GM18951 (cell line): ENCODE data around the gene TMEM9.

Experiments
- POLR2A ChIP-seq: IDR thresholded peaks from 4 replicates; pipeline ENCODE4 v1.6.1; 2011; ENCODE audit warnings: mild to moderate bottlenecking; ENCODE audit not compliant: insufficient read length, insufficient read depth; ENCODE audit errors: extremely low read depth
- in situ Hi-C: fragments of 300-500 bp; cut with MboI; formaldehyde crosslinking; loops from one replicate; pipeline ENCODE4 v1.12.0; 2022; ENCODE audit warnings: low sequenced_read_pairs, mixed read lengths, inconsistent platforms; ENCODE audit not compliant: unreplicated experiment

Gene TMEM9

DNA sequence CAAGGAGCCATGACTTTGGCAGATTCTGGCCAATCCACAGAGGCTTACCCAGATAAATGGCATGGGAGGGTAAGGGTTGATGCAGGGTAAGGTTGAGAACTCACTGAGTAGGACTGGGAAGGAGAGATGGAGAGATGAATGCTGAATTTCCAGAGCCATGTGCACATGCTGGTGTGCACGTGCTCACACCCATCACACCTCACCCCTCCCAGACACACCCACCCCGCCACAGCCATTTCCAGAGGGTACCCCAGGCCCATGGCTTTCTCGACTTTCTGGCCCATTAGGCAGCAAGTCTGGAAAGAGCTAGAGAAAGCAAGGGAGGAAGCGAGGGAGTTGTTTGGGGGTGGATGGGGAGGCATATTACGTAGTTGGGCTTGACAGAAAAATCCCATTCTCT is 43.7 kb downstream of the TMEM9 start:
- in situ Hi-C loops = no loop called here
- TF ChIP-seq POLR2A = no peak

DNA sequence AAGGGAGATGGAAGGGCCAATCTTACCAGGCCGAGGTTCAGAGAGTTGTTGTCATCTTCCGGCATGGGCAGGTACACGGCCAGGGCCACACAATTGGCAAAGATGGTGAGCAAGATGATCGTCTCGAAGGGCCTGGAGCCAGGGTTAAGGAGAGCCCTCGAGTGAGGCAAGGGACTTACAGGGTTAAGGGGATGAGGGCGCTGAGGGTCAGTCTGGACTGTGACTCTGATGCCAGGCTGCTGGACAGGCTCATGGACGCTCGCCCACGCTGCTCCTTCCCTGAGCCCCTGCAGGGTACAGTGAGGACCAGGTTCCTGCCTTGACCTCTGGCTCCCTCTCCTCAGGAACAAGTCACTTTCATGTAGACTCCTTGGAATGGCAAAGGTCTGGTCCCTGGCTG is 44.1 kb downstream of the TMEM9 start:
- TF ChIP-seq POLR2A = no peak
- in situ Hi-C loops = no loop called here

DNA sequence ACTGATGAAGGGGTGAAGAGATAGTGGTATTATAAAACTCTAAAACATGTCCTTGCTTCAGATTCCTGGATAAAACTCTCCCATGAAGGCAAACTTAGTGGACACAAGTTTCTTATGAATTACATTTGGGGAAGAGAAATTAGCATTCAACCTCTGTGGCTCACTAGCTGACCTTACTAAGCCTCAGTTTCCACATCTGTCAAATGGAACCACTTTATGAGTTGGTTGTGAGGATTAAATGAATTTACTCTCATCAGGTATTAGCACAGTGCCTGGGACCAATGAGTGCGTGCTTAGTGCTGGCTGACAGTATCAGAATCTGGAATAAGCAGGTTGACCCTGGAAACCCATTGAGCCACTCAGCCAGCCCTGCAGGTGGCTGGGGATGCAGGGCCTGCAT is 44.6 kb downstream of the TMEM9 start:
- in situ Hi-C loops = no loop called here
- TF ChIP-seq POLR2A = no peak

DNA sequence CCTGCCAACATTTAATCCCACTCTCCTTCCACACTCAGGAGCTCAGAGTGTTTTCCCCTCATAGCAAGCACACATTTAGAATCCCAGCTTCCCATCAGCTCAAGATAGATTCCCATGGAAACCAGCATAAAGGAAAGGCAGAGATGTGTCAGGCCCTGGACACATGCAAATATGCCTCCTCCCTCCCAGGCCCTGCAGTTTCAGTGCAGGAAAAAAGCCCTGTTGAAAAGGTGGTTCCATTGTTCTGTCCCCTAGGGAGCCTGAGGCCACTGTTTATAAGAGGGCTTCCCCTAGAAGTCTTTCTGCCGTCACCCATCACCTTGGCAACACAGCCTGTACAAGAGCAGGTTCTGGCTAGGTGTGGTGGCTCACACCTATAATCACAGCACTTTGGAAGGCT is 45.7 kb downstream of the TMEM9 start:
- TF ChIP-seq POLR2A = no peak
- in situ Hi-C loops = no loop called here

DNA sequence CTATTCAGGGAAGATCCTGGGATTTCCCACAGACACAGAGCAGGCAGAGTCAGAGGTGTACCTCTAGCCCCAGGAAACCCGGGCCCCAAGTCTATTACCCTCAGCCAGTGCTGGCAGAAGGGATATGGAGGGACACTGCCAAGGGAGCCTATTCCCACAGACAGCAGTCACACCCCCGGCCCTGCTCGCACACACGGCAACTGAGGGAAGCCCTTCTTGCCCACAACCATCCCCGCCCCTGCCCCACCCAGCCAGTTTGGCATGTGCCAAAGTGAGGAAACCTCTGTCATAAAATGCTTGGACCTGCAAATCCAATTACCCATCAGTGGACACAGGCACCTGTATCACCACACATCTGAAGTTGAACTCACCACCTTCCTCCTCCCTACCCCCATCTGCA is 48.6 kb downstream of the TMEM9 start:
- in situ Hi-C loops = no loop called here

DNA sequence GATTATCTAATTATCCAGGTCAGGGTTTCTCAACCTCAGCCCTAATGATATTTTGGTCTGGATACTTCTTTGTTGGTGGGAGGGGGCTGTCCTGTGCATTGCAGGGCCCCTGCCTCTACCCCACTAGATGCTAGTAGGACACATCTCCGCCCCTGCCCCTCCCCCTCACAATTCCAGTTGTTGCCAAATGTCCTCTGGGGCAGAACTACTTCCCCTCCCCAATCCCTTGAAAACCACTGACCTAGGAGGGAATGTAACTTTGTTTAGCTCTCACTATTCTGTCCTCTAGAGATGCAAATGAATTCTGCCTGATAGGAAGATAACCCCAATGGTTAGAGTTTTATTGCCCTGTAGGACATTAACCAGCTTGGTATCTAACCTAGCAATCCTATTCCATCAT is 50.1 kb downstream of the TMEM9 start:
- no peak for TF ChIP-seq POLR2A
- in situ Hi-C loops = no loop called here

More for the DNA sequence above, 48.6 kb downstream of the TMEM9 start:
- TF ChIP-seq POLR2A = no peak

DNA sequence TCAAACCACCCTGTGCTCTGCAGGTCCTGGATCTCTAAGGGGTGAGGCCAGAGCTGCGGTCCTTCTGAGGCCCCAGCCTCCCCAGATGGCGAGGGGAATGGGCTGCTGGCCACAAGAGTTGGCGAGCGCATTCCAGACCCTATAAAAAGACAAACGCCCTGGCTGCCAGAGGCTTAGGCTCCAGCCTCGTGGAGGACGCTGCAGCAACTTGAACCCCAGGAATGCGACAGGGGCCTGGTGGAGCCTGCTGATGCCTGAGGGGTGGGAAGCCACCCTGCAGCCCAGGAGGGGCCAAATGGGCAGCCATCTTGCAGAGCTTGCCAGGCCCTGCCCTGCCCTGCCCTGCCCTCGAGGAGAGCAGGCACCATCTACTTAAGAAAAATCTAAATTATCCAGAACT is 50.6 kb downstream of the TMEM9 start:
- in situ Hi-C loops = no loop called here
- TF ChIP-seq POLR2A = no peak

DNA sequence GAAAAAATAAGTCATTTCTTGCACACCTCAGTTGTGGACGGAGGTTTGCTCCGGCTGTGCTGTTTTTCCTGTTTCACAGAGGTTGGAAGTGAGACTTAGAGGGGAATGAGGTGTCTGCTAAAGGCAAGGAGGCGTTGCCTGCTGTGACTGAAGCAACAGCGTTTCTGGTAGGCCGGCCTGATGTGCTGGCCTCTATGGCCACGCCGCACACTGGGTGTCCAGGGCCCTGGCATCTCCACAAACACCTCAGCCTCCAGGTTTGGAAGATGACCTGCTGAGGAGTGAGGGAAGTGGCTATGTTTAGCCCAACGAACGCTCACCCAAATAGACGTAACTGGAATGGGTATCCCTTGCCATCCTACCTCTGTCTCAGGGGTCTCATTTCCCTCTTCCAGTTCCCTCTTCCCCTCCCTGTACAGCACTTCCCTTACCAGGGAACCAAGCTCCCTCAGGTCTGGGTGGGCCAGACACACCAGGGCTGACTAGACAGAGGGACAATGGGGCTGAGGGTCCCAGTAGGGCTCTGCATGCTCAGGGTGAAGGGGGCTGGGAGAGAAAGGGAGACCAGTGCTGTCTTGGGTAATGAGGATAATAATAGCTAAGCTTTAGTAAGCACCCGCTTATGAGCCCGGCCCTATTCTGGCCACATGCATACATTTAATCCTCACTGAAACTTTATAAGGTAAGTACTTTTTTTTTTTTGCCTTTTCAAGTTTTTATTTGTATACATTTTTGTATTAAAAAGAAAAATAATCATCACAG is 53.9 kb downstream of the TMEM9 start:
- no peak for TF ChIP-seq POLR2A
- in situ Hi-C loops = no loop called here

DNA sequence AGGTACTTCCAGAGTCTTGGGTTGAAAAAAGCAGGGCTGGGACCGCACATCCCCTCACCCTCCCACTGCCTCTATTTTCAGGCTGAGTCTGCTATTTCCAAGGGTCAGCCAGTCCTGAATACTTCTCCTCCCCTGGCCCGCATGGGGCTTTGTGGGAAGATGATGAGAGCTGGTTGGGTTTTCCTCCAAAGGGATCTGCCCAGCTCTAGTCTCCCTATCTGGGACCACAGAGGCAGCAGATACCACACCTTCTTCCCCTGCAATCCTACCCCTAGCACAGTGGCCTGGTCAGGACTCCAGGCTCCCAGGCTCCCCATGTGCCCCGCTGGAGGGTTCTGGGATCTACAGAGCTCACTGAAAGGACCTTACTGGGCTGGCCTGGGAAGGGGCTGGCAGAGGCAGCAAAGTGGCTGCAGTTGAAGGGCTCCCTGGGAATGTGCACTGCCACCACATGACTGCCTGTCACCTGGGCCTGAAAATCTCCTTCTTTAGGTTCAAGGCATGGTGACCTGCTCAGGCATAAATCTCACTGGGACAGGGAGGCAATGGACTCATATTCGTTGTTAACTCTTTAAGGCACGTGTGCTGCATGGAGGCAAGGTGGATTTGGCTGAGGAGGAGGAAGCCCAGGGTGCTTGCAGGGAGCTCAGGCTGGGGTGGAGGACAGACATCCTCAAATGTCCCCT is 55.1 kb downstream of the TMEM9 start:
- TF ChIP-seq POLR2A = no peak
- in situ Hi-C loops = no loop called here

DNA sequence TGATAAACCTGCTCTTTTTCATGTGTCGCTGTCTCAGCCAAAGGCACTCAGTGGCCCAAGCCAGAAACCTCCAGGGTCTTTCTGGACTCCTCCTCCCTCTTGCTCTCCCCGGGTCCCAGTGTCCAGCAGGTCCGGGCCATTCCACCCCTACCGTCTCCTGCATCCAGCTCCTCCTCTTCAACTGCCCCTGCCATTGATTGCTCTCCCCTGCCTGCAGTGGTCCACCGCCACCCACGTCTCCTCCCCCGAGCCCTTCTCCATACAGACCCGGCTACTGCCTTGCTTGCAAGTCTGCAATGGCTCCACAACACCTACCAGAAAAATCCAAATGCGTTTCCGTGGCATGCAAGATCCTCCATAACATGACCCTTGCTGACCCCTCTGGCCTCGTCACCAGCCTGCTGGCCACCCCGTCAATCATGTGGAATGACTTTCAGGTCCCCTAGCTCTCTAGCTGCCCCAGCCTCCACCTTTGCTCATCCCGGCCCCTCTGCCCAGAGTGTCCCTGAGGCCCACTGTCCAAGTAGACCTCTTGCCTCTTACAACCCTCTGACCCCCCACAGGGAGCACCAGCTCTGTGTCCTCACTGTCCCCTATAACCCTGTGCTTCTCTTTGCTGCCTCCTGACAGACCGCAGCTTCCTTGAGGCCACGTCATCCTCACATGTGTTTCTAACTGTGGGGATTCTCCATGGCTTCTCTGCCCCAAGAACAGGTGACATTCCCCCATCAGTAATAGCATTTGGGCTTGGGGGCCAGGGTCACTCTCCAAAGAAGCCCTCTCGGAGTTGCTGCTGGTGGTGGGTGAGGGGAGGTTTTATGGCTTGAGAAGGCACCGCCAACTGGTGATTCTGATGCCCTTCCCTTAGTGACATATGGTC is 57.1 kb downstream of the TMEM9 start:
- TF ChIP-seq POLR2A = no peak
- in situ Hi-C loops = no loop called here

DNA sequence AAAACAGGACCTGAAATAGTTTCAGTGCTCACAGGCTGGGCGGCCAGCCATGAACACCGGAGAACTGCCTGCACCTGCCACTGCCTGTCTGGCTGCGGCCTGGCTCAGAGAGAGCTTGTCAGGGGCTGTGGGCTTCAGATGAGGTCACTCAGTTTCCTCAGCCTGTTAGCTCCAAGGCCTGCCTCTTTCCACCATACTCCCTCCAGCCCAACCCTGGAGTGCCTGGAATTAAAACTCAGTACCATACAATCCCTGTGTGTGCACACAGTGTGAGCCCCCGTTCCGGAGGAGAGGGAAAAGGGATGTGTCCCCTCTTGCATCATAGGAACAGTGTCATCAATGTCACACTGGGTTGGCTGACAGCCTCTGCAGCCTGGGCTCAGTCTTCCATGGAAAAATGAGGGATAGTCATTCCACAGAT is 58.2 kb downstream of the TMEM9 start:
- in situ Hi-C loops = no loop called here
- no peak for TF ChIP-seq POLR2A

DNA sequence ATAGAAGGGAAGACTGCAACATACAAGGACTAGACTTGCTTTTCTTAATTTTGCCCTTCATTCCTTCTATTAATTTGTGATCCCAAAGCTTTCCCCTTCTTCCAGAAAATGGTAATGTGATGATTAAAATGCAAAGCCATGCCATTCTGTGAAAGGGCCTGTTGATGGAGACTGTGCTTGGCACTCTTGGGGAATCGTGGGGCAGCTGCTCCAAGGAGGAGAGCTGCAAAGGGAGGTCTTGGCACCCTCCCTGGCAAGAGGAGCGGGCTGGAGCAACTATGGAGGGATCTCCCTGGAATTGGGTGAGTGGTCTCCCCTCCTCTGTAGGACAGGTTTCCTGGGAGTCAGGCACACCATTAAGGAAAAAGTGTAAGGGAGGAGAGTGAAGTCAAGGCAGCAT is 58.7 kb downstream of the TMEM9 start:
- no peak for TF ChIP-seq POLR2A
- in situ Hi-C loops = no loop called here

DNA sequence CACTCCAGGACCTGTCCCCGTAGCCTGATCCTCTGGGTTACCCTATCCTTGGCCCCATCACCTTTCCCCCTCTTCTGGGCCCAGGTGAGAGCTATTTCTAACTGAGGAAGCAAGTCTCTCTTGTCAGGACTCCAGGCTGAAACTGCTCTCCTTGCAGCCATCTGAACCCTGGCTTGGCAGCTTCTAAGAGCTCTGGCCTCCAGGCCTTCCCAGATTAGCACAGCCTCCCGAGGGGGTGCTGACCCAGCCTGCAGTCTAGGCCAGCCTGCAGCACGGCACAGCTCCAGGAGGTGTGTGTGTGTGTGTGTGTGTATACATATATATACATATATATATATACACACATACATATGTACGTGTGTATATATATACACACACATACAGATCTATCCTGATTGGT is 59.4 kb downstream of the TMEM9 start:
- in situ Hi-C loops = no loop called here
- no peak for TF ChIP-seq POLR2A
